PFSK-1 (cell line): ENCODE results near the gene TLX3.

Experiments used
- POLR2AphosphoS5 ChIP-seq: IDR thresholded peaks from 2 replicates; pipeline ENCODE4 v1.6.1; 2012; ENCODE audit warnings: low read depth, mild to moderate bottlenecking, control low read depth, low read length, moderate library complexity
- REST ChIP-seq, 2 experiments: IDR thresholded peaks; 2 replicates each; pipeline versions ENCODE4 v1.6.1 to v1.8.0; 2011 to 2012; ENCODE audit warnings: low read depth in 2 of 2, low read length in 2 of 2, control low read depth in 1 of 2, inconsistent platforms in 1 of 2, mild to moderate bottlenecking in 1 of 2, moderate library complexity in 1 of 2; ENCODE audit not compliant: insufficient read depth in 1 of 2

- TF ChIP-seq POLR2AphosphoS5 = no peak
- TF ChIP-seq REST (IDR thresholded peaks at IDR 0.05; ENCODE audit: insufficient read depth in 1 of 2, low read depth in 2 of 2, low read length in 2 of 2) = no peak
Observed at GRCh38 chr5:171263181-171263580, 45.9 kb upstream of the TLX3 start.
